Right lobe of liver (tissue), 6 donors: ENCODE data around the gene CASP6. TPM values are rescaled to one million over a fixed set of nuclear protein-coding genes. Genes with fewer than 3 reads are reported as not detected.
A peak's percentile ranks its signal among the peaks of the same experiment; 100 is the strongest.

Experiments
- ATAC-seq, 4 donors: fragments of 200-7000 bp; cut with Tn5 transposase; one replicate each; pipeline ENCODE4 v1.9.1; 2020; ENCODE audit warnings: mild to moderate bottlenecking in 4 of 4, moderate library complexity in 4 of 4
- DNase-seq, 3 donors: peaks; one replicate each; pipeline ENCODE4 v3.0.0-alpha.2; 2020
- H3K27ac ChIP-seq, 3 donors: fragments of 200-600 bp; one replicate each; pipeline ENCODE4 v1.8.0; 2022
- H3K27me3 ChIP-seq, 2 donors: fragments of 200-600 bp; one replicate each; pipeline ENCODE4 v1.8.0; 2022
- H3K36me3 ChIP-seq, 4 donors: fragments of 200-600 bp; sonication (generic) in 1 of 4; one replicate each; pipeline versions ENCODE4 v1.5.1 to v1.8.0; 2017 to 2022; ENCODE audit warnings: control low read depth in 1 of 4
- H3K4me1 ChIP-seq, 4 donors: fragments of 200-600 bp; sonication (generic) in 1 of 4; one replicate each; pipeline versions ENCODE4 v1.5.1 to v1.8.0; 2017 to 2022; ENCODE audit warnings: control low read depth in 1 of 4
- H3K4me3 ChIP-seq, 3 donors: fragments of 200-600 bp; one replicate each; pipeline ENCODE4 v1.8.0; 2022
- H3K9me3 ChIP-seq, 4 donors: fragments of 200-600 bp; sonication (generic) in 1 of 4; one replicate each; pipeline versions ENCODE4 v1.5.1 to v1.8.0; 2017 to 2022; ENCODE audit warnings: control low read depth in 1 of 4
- POLR2A ChIP-seq: fragments of 450-650 bp; IDR thresholded peaks from one replicate; pipeline ENCODE4 v1.6.1; 2017; ENCODE audit warnings: antibody characterized with exemption, mild to moderate bottlenecking
- WGBS: methylation state at CpG from one replicate; pipeline ENCODE4 v1.1.6; 2018; ENCODE audit warnings: low coverage, low lambda C conversion rate; ENCODE audit not compliant: insufficient coverage; ENCODE audit errors: missing lambda C conversion rate; 5-methylcytosine and 5-hydroxymethylcytosine counted together
- intact Hi-C, 2 donors: fragments of 100-400 bp; cut with DNase I; formaldehyde crosslinking; loops; one replicate each; pipeline versions ENCODE4 v1.11.2 to v1.14.1; 2022
- total RNA-seq, 6 experiments: library from RNA; depleted of rRNA in 2 of 6; stranded (reverse); fragments of >200 nt in 2 of 6; fragmentation: NEBNext Ultra II Directional in 3 of 6; extraction: Animal tissue kit (Norgen Biotek cat#: 25700) in 3 of 6; gene quantifications; one replicate each; pipeline versions ENCODE4 v1.1.0 to v1.2.4, GENCODE V29; 2016 to 2023
- TF ChIP-seq, protein P1 (sequence below), 4 donors: fragments of 200-600 bp in 3 of 4; fragments of 450-650 bp in 1 of 4; IDR thresholded peaks; one replicate each; pipeline versions ENCODE4 v1.5.1 to v1.8.0; 2016 to 2022; ENCODE audit warnings: antibody characterized with exemption in 4 of 4, mild to moderate bottlenecking in 2 of 4
- donor health status: DM: no; HTN: yes; CAD: no.
- donor health status: DM: no; HTN: no; CAD: no.
- donor health status: DM: no; HTN: no; CAD: no.
- donor health status: DM: no; HTN: yes; CAD: no.
- donor health status: DM: no; HTN: yes; CAD: no.

The CASP6 gene
- total RNA-seq, 6 experiments from 2014 or later: 14.1 to 18.4 (median 15.3) TPM

DNA sequence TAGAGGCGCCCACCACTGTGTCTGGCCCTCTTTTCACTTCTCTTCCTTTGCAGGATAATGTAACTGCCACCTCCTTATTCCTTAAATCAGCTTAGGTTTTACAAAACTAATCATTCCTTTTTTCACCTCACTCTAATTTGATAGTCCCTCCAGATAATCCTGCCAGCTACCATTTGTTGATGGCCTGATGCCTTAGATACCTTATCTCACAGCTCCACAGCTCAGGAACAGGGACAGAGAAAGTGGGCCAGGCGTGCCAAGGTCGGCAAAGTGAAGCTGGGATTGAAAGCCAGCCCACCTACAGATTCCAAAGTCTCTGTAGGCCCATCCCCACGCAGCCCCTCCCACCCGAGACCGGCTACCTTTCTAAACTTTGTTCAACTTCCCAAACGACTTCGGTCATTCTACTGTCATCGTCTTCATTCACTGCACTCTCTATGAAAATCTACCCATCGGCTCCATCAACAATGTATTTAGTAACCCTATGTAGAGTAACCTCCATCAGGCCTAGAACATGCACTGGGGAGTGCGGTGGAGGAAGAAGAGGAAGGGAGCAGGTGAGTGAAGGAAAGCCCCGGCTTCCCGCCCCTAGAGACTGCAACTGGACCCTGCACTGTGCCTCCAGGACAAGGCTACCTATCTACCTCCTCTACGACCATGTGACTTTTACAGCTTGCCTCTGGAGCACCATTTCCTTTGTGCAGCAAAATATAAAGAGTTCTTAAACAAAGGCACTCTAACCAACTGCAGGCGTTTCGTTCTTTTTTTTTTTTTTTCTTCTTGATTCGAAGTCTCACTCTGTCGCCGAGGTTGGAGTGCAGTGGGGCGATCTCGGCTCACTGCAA, 1.5 kb downstream of the CASP6 start:
- ATAC-seq (no peak), DNase-seq (no peak)
- TF ChIP-seq, protein P1, sequence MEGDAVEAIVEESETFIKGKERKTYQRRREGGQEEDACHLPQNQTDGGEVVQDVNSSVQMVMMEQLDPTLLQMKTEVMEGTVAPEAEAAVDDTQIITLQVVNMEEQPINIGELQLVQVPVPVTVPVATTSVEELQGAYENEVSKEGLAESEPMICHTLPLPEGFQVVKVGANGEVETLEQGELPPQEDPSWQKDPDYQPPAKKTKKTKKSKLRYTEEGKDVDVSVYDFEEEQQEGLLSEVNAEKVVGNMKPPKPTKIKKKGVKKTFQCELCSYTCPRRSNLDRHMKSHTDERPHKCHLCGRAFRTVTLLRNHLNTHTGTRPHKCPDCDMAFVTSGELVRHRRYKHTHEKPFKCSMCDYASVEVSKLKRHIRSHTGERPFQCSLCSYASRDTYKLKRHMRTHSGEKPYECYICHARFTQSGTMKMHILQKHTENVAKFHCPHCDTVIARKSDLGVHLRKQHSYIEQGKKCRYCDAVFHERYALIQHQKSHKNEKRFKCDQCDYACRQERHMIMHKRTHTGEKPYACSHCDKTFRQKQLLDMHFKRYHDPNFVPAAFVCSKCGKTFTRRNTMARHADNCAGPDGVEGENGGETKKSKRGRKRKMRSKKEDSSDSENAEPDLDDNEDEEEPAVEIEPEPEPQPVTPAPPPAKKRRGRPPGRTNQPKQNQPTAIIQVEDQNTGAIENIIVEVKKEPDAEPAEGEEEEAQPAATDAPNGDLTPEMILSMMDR (IDR thresholded peaks at IDR 0.05): no peak
- no peak for TF ChIP-seq POLR2A
- Histone ChIP-seq H3K27ac (peak overlapping the region; percentile 47 to 80 (median 80)), H3K9me3 (no peaks in the 10 kb centered on the region), H3K27me3 (no peaks in the 10 kb centered on the region), H3K4me3 (peak overlapping the region; percentile 63 to 85 (median 69)), H3K36me3 (peaks cover 0 to 10% (median 2%) of the 10 kb centered on the region in 4 donors), H3K4me1 (peaks cover 0 to 38% (median 14%) of the 10 kb centered on the region in 4 donors)
- intact Hi-C loops: no loop called here
- 40% methylated on average over 21 of the region's 21 CpGs for WGBS

DNA sequence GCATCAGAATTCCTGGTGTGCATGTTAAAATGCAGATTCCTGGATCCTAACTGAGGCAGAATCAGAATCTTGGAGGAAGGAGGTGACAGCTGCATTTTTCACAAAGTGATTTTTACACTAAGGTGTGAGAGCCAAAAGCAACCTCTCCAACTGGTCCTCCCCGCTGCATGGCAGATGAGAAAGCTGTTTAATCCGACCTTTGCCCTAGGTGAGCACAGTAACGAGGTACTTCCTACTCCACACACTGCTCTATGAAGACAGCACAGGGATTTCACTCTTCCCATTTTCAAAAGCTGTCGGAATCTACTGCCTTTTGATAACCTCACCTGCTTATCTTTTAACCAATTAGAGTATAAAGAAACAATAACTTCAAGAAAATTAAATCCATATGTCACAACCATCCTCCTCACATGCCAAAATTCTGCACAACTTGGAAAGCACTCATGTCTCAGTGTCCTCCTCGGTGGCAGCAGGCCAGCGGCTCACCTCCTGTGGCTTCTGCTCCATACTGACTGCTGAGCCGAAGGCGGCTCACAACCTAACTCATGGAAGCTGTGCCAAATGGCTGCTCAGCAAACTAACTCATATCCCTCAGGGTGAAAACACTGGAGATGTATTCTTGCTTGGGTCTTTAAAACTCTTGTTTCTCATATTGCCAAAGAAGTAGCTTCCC, 3.6 kb downstream of the CASP6 start:
- no peak overlapping the region for H3K4me3 ChIP-seq
- H3K9me3 ChIP-seq: no peaks in the 10 kb centered on the region
- ATAC-seq (peak in 1 of 4 donors; percentile 30), DNase-seq (no peak)
- no peaks in the 10 kb centered on the region for H3K27me3 ChIP-seq
- WGBS: 47% methylated on average over 5 of the region's 8 CpGs
- H3K27ac ChIP-seq: no peak overlapping the region
- peaks cover 0 to 37% (median 13%) of the 10 kb centered on the region in 4 donors for H3K4me1 ChIP-seq
- intact Hi-C loops: loop anchor here in 1 of 2 donors (10.0 kb wide), 1 partner anchor 115 kb away; the partner anchor contains the start of gene GAR1
- peaks cover 0 to 23% (median 2%) of the 10 kb centered on the region in 4 donors for H3K36me3 ChIP-seq
- TF ChIP-seq POLR2A: no peak
- TF ChIP-seq, protein P1 (IDR thresholded peaks at IDR 0.05): no peak

DNA sequence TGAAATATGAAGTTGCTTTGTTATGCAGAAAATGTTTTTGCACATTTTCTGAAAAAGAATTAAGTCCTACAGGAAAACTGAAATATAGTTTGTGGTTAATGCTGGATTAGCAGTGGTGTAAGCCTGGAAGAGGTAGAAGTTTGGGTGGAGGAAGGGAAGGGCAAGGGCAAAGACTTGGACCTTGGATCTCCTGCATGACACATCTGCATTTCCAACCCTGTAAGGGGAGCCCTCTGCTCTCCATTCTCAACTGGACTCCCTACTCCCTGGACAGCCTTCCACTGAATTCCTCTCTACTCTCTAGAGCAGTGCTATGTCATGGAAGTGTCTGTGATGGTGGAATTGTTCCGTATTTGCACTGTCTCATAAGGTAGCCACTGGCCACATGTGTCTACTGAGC, 4.6 kb downstream of the CASP6 start:
- no peak for TF ChIP-seq POLR2A
- TF ChIP-seq, protein P1 (IDR thresholded peaks at IDR 0.05): no peak
- Histone ChIP-seq H3K9me3 (no peaks in the 10 kb centered on the region), H3K36me3 (peaks cover 0 to 32% (median 2%) of the 10 kb centered on the region in 4 donors), H3K4me1 (peaks cover 0 to 28% (median 9%) of the 10 kb centered on the region in 4 donors), H3K4me3 (no peak overlapping the region), H3K27me3 (no peaks in the 10 kb centered on the region), H3K27ac (no peak overlapping the region)
- DNase-seq: no peak
- WGBS: 100% methylated on average over 1 of the region's 1 CpG
- ATAC-seq: no peak
- intact Hi-C loops: loop anchor here in 1 of 2 donors (10.0 kb wide), 1 partner anchor 116 kb away; the partner anchor contains the start of gene GAR1

DNA sequence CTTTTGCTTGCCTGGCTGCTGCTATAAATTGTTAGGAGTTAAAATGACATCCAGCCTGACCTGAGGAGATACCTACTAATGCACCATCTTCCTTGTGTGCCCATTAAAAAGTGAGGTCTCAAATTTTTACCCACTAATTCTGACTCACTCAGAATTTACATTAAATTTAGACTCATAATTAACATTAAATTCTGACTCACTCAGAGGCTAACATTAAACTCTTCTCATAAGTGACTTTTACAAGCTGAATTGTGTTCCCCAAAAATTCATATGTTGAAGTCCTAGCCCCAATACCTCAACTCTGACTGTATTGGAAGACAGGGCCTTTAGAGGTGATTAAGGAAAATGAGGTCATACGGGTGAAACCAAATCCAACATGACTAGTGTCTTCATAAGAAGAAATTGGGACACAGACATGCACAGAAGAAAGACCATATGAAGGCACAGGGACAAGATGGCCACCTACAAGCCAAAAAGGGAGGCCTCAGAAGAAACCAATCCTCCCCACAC, 11.8 kb downstream of the CASP6 start:
- no peaks in the 10 kb centered on the region for H3K27me3 ChIP-seq
- H3K9me3 ChIP-seq: no peaks in the 10 kb centered on the region
- intact Hi-C loops: loop anchor here in 1 of 2 donors (10.0 kb wide), 1 partner anchor 123 kb away; the partner anchor contains the start of gene GAR1
- no peak for DNase-seq
- no peak overlapping the region for H3K27ac ChIP-seq
- no peak for ATAC-seq
- 100% methylated on average over 1 of the region's 1 CpG for WGBS
- H3K4me3 ChIP-seq: no peak overlapping the region
- H3K4me1 ChIP-seq: no peaks in the 10 kb centered on the region
- H3K36me3 ChIP-seq: peaks cover 0 to 48% (median 1%) of the 10 kb centered on the region in 4 donors
- TF ChIP-seq, protein P1 (IDR thresholded peaks at IDR 0.05): no peak
- TF ChIP-seq POLR2A: no peak
